ENCODE data around the gene NLGN1.

NLGN1 gene

DNA sequence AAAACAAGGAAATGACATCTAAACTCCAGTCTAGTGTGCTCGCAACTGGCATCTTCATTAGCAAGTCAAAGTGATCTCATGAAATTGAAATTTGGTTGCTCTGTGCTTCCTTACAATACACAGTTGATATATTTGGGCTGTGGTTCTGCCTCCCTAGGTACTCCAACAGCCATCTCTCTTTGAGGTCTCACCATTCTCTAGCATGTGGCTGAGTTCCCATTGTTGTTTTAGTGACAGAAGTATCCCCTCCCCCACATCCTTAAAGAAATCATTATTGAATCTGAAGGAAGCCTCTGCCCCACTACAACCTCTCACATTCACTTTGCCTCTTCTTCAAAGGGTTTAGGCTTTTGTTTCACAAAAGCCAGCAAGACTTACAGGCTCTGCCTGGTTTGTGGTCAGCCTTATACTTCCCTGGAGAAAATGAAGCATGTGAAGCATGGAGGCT lies 516.5 kb downstream of the NLGN1 start:
- POLR2A ChIA-PET = no interaction called here
- no peak for TF ChIP-seq TARDBP (IDR thresholded peaks at IDR 0.05)
- no peak for TF ChIP-seq ARNT (IDR thresholded peaks at IDR 0.05)
- TF ChIP-seq CTBP1 (IDR thresholded peaks at IDR 0.05; ENCODE audit: borderline replicate concordance) = no peak
- TF ChIP-seq, protein P1, sequence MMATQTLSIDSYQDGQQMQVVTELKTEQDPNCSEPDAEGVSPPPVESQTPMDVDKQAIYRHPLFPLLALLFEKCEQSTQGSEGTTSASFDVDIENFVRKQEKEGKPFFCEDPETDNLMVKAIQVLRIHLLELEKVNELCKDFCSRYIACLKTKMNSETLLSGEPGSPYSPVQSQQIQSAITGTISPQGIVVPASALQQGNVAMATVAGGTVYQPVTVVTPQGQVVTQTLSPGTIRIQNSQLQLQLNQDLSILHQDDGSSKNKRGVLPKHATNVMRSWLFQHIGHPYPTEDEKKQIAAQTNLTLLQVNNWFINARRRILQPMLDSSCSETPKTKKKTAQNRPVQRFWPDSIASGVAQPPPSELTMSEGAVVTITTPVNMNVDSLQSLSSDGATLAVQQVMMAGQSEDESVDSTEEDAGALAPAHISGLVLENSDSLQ (IDR thresholded peaks at IDR 0.05) = no peak
- TF ChIP-seq FOXA1 (IDR thresholded peaks at IDR 0.05) = no peak
- CTCF ChIA-PET = no interaction called here
- DNase-seq (ENCODE audit: extremely low spot score) = no peak

DNA sequence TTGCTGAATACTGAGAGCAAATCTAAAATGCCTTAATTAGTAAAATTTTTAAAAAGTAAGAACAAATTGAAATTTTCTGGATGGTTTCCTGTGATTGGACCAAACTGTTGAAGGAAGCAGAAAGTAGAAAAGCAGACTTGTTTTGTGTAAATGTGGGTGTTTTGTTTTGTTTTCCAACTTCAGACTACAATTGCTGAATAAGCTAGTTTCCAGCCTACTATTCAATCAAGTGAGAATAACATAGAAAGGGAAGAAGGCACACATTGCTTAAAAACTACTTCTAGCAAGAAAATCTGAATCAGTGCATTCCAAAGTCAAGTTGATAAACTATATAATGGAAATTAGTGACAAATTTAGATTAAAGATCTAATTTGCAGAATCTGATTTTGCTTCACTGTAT lies 519.3 kb downstream of the NLGN1 start:
- DNase-seq (ENCODE audit: extremely low spot score) = no peak
- POLR2A ChIA-PET = no interaction called here
- TF ChIP-seq FOXA1 (IDR thresholded peaks at IDR 0.05) = no peak
- TF ChIP-seq FOXK2 (IDR thresholded peaks at IDR 0.05) = no peak
- no peak for TF ChIP-seq SUZ12 (IDR thresholded peaks at IDR 0.05)
- TF ChIP-seq L3MBTL2 (conservative IDR thresholded peaks at IDR 0.05) = no peak
- TF ChIP-seq CTBP1 (IDR thresholded peaks at IDR 0.05; ENCODE audit: borderline replicate concordance) = no peak
- TF ChIP-seq ELF4 (IDR thresholded peaks at IDR 0.05) = no peak
- no peak for TF ChIP-seq SP1 (IDR thresholded peaks at IDR 0.05)
- TF ChIP-seq NFRKB (IDR thresholded peaks at IDR 0.05) = no peak
- no peak for TF ChIP-seq BHLHE40 (IDR thresholded peaks at IDR 0.05; ENCODE audit: borderline replicate concordance)
- TF ChIP-seq ZNF384 (IDR thresholded peaks at IDR 0.05) = no peak
- no peak for TF ChIP-seq TARDBP (IDR thresholded peaks at IDR 0.05)
- no peak for TF ChIP-seq FOXM1 (IDR thresholded peaks at IDR 0.05; ENCODE audit: borderline replicate concordance)
- no peak for TF ChIP-seq LEF1 (IDR thresholded peaks at IDR 0.05; ENCODE audit: borderline replicate concordance)
- TF ChIP-seq, protein P1 (IDR thresholded peaks at IDR 0.05) = no peak
- CTCF ChIA-PET = no interaction called here

DNA sequence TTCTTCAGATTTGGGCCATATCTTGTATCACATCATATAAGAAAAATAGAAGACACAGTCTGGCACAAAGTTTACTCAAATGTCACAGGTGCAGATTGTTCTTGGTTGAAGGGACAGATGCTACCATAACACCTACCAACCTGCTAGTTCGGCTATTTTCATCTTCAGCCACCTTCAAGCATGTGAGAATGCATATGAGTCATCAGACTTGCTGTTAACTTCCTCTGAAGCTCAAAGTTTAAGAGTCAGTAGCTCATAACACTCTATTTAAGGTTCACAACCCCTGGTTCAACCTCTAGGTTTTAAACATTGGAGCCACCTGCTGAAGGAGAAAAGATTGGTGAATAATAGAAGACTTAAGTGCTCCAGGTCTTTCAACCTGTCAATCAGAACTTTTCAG lies 522.8 kb downstream of the NLGN1 start:
- ChIA-PET CTCF (no interaction called here), POLR2A (no interaction called here)
- TF ChIP-seq, protein P1 (IDR thresholded peaks at IDR 0.05) = no peak; the same call in 1 of the 2 replicates
- TF ChIP-seq FOXK2 (IDR thresholded peaks at IDR 0.05) = no peak
- TF ChIP-seq TARDBP (IDR thresholded peaks at IDR 0.05) = no peak
- no peak for DNase-seq (ENCODE audit: extremely low spot score)

DNA sequence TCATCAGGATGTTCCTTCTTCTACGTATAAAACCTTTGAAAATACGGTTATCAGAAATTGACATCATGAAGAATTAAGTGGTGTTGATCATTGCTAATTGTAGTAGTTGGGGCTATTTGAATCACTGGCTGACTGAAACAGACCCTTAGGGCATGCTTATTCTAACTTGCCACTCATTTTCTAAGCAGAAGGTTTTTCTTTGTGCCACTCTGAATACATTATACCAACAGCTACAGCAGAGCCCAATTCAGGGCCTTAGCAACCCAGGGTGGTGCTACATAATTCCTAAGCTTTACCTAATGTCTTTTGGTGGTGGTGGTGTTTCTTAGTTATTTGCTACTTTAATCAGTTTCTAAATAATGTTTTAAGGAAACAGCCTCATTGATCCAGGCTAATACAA lies 524.2 kb downstream of the NLGN1 start:
- CTCF ChIA-PET = no interaction called here
- POLR2A ChIA-PET = no interaction called here
- no peak for TF ChIP-seq HDGF (IDR thresholded peaks at IDR 0.05; ENCODE audit: borderline replicate concordance)
- no peak for TF ChIP-seq NFRKB (IDR thresholded peaks at IDR 0.05)
- TF ChIP-seq TARDBP (IDR thresholded peaks at IDR 0.05) = no peak
- TF ChIP-seq ARNT (IDR thresholded peaks at IDR 0.05) = no peak
- TF ChIP-seq FOXM1 (IDR thresholded peaks at IDR 0.05; ENCODE audit: borderline replicate concordance) = no peak
- no peak for TF ChIP-seq FOXK2 (IDR thresholded peaks at IDR 0.05)
- no peak for TF ChIP-seq SUZ12 (IDR thresholded peaks at IDR 0.05)
- no peak for TF ChIP-seq BHLHE40 (IDR thresholded peaks at IDR 0.05; ENCODE audit: borderline replicate concordance)
- no peak for TF ChIP-seq CTBP1 (IDR thresholded peaks at IDR 0.05; ENCODE audit: borderline replicate concordance)
- TF ChIP-seq, protein P1 (IDR thresholded peaks at IDR 0.05) = no peak
- no peak for TF ChIP-seq ELF4 (IDR thresholded peaks at IDR 0.05)
- no peak for TF ChIP-seq LEF1 (IDR thresholded peaks at IDR 0.05; ENCODE audit: borderline replicate concordance)
- no peak for TF ChIP-seq L3MBTL2 (conservative IDR thresholded peaks at IDR 0.05)
- no peak for DNase-seq (ENCODE audit: extremely low spot score)

DNA sequence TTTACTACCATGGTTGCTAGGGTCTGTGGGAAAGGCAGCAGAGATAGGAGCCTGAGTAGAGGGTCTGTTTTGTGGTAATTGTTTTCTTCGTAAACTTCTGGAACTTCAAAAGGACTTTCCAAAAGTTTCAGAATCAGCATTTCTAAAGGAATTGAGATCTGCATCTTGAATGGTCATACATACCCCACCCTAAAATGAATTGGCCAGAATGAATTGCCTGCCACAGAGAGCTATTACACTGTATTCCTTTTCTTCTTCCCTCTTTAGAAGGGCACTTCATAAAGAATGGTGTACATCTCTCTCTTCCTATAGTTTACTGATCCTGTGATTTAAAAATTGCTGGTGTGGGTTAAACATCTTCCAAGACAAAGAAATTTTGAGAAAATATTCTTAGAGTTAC lies 525.7 kb downstream of the NLGN1 start:
- TF ChIP-seq BHLHE40 (IDR thresholded peaks at IDR 0.05; ENCODE audit: borderline replicate concordance) (no peak), ELF4 (IDR thresholded peaks at IDR 0.05) (no peak), HDGF (IDR thresholded peaks at IDR 0.05; ENCODE audit: borderline replicate concordance) (no peak), FOXA1 (IDR thresholded peaks at IDR 0.05) (no peak), LEF1 (IDR thresholded peaks at IDR 0.05; ENCODE audit: borderline replicate concordance) (no peak), FOXK2 (IDR thresholded peaks at IDR 0.05) (no peak), NFRKB (IDR thresholded peaks at IDR 0.05) (no peak), TARDBP (IDR thresholded peaks at IDR 0.05) (no peak), L3MBTL2 (conservative IDR thresholded peaks at IDR 0.05) (no peak), SP1 (IDR thresholded peaks at IDR 0.05) (no peak), FOXM1 (IDR thresholded peaks at IDR 0.05; ENCODE audit: borderline replicate concordance) (no peak), SUZ12 (IDR thresholded peaks at IDR 0.05) (no peak), ZNF384 (IDR thresholded peaks at IDR 0.05) (no peak)
- ChIA-PET POLR2A (no interaction called here), CTCF (no interaction called here)
- no peak for DNase-seq (ENCODE audit: extremely low spot score)

DNA sequence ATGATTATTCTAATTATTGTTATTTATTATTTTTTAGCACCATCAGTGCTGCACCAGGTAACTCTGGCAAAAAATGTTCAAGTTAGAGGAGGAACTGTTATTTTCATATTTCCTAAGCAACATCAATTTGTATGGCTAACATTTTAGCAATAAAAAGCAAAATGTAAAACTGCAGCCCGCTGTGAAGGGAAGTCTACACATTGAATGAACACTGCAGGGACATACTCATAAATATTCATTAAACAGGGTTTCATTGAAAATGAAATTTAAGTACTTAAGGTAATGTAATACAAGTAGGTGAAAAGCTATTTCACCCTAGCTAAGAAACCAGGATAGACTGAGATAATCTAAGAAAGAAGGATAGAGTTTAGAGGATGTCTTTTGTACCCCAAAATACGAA lies 532.7 kb downstream of the NLGN1 start:
- no peak for DNase-seq (ENCODE audit: extremely low spot score)
- ChIA-PET POLR2A (no interaction called here), CTCF (no interaction called here)
- TF ChIP-seq SP1 (IDR thresholded peaks at IDR 0.05) (no peak), FOXM1 (IDR thresholded peaks at IDR 0.05; ENCODE audit: borderline replicate concordance) (no peak), SUZ12 (IDR thresholded peaks at IDR 0.05) (no peak), LEF1 (IDR thresholded peaks at IDR 0.05; ENCODE audit: borderline replicate concordance) (no peak)
